ENCODE data around the gene MED12L.
"Not testable (repeated sequence)": the region's sequence is repeated elsewhere in the genome, so short reads cannot be mapped to it uniquely, and the experiment has no call there.

MED12L gene

DNA sequence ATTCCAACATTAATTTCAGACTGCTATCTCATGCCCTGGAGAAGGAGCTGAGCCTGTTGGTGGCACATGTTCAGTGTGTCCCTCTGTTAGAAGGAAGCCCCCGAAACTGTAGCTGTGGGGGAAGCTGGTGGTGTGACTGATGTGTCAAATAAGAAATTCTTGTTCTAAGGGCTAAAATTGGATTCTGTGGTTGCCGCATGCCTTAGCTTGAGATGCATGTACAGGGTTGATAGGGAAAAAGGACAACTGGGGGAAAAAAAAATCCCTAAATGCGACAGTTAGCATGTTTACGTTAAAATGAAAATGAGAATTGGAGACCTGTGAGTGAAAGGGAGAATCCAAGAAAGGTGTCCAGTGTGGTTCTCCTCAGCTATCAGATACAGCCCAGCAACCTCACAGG, 58.6 kb downstream of the MED12L start:
- DNase-seq: no peak

DNA sequence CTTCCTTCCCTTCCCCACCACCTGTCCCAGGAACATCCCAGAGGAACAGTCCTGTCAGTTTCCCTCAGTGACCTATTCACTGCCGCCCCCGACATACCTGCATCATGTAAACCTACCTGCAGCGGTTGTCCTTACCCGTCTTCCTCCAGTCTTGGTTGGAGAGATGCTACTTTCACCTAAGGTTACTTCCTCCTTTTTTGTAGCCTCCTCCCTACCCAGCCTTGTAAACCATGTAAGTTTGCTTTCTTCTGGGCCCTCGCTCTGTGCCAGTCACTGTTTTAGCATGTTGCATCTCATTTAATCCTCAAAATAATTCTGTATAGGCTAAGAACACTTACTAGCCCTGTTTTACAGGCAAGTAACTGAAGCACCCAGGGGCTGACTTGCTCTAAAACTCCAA, 59.3 kb downstream of the MED12L start:
- DNase-seq: no peak

DNA sequence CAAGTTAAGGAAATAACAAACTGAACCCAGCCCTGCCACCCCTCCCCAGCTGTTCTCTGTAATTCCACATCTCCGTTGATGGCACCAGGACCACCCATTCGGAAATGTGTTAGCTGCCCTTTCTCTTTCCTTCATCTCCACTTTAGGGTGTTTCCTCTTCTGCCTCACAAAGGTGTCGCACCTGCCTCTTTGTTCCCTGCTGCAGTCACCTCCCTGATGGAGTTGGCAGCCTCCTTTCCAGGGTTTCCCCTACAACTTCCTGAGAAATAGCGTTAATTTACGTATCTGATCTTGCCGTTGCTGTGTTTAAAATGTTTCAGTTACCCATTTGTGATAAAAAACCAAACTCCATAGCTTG, 60.2 kb downstream of the MED12L start:
- DNase-seq: no peak

DNA sequence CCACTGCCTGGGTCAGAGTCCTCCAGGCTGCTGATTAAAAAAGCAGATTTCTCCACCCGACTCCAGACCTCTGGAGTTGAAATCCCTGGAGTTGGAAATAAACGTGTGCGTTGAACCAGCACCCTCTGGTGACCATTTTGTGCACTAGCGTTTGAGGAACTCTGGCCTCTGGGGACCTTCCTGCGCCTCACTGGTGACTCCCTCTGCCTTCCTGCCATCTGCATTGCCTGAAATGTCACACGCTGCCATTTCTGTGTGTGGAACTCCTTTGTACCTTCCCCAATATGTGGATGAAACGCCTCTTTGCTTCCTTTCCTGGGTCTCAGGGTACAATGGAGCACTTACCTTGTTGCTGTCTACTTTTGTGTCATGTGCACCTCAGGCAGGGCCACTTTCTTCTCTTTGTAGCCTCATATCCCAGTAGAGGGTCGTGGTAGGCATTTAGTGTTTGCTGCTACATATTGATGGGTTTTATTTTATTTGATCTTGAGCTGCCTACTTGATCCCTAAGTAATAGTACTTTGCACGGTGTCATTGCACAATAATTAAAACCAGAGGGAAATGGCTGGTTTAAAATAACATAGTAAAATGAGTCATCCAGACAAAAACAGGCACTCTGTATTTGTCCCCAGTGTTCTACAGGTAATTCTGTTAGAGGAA, 60.7 kb downstream of the MED12L start:
- DNase-seq: peak; percentile 36

DNA sequence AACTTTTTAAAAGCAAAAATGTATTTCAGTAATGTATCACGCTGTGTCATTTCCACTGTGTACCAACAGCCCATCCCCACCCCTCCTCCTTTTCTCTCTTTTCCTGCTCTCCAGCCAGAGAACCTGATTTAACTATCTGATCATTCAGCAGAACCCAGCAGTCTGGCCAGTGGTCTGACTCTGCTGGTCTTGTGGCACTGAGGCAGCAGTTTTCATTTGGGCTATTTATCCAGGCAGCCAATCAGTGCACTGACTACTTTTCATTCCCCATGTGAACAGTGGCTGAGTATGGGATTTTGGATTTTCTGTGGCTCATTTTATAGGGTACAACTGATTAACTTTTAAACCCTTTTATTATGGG, 61.2 kb downstream of the MED12L start:
- DNase-seq: no peak

DNA sequence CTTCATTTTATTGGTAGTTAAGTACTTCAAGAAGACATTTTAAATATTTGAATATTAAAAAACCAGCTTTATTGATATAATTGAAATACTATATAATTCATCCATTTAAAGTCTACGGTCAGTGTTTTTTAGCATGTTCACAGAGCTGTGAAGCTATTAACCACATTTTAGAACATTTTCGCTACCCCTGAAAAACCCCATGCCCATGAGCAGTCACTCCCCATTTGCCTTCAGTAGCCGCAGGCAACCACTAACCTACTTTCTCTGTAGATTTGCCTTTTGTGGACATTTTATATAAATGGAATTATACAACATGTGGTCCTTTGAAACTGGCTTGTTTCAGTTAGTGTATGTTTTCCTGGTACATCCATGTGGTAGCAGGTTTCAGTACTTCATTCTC, 61.8 kb downstream of the MED12L start:
- DNase-seq: no peak

DNA sequence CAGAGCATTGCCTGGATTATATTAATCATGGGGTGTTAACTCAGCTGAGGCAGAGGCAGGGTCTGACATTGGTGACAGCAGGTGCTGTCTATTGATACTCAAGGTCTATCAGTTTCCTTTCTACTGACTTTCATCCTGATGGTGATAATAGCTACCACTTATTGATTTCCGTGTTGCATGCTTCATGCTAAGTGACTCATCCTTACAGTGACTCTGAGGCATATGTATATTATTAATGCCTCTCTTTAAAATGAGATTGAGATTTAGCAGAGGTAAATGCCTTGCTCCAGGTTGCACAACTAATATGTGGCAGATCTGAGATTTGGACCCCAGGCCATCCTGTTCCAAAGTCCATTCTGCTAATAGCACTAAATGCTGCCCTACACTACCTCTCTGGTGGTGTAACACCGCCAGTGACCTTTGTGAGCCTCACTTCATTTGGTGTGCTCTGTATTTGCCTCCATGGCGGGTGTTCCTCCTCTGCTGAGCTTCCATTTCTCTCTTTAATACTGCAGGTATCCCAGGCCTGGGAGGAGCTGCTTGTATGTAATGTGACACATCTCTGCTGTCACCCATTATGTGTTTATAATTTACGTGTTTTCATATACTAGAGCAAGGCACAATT, 67.1 kb downstream of the MED12L start:
- no peak for DNase-seq

DNA sequence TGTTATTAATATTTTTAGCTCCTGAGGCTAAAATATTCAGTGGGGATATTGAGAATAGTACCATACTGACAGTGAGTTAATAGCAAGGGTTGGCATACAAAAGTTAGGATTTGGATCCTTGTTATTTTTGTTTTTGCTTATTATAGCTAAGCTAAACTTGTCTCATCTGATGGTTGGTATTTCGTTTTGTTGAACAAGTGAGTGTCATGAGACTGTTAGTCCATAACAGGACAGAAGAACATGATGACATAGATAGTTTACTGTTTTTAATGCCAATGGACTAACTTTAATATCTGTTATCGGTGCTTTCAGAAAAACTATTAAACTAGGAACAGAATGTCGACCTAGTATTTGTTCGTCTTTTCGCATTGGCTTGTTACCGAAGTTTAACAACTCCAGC, 69.1 kb downstream of the MED12L start:
- no peak for DNase-seq

DNA sequence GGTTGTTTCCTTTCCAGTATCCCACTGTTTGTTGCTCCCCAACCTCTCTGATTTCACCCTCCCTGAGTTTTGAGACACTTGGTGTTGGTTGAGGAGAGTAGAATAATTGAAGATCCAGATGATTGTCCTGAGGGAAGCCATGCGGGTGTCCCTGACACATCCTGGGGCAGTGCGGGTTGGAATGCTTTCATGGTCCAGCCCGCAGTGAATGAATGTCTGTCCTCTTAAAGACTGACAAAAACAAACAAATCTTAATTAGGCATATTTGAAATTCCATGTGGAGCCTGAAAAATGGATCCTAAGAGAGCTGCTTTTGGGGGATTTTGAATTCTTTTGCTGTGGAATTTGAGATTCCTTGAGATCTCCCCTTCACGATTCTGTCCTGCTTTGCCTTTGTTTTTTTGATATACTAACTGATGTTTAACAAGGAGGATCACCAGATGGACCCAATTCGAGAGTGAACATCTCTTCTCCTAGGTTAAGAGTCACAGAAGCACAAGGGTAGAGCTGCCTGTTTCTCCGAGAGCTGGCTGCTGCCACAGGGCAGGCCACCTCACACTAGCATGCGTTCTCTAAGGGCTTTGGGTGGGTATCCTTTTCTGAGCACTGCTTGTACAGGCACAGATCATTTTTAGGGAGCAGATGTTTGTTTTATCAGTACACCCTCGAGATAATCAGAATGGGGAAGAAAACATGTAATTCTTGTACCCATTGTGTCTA, 70.1 kb downstream of the MED12L start:
- DNase-seq: no peak

DNA sequence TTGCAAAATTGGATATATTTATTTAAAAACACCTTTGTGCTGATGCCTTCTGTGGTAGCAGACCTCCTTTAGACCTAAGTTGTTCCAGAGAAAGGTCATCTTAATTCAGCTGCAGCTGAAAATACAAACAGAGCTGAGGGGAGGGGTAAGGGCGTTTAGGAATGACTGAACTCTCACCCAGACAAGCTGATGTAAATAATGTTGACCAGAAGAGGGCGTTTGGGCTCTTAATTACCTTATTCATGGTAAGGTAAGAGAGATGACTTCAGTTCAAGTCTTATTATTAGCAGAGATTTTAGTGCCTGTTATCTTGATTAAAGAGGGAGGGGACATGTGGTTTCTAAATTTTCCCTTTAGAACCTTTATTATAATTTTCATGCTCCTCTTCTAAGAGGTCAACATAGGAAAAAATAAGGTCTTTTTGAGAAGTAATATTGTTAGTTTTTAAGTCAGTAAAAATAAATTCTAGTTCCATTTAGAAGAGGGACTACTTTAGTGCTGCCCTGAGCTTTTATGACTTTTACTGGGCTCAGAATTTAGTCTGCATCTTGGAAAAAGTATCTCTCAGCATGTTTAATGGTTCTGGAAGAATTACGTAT, 71.3 kb downstream of the MED12L start:
- DNase-seq: peak; percentile 35

DNA sequence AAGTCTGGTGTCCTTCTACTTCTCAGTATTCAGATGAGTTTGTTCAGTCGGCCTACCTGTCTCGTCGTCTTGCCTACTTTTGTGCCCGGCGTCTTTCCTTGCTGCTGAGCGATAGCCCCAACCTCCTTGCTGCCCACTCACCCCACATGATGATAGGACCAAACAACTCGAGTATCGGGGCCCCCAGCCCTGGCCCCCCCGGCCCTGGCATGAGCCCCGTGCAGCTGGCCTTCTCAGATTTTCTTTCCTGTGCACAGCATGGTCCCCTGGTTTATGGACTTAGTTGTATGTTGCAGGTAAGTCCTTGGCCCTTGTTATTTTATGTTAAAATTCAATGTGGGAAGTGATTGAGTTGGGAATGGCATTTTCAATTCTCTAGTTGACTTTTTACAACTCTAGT, 74.3 kb downstream of the MED12L start:
- DNase-seq: no peak

DNA sequence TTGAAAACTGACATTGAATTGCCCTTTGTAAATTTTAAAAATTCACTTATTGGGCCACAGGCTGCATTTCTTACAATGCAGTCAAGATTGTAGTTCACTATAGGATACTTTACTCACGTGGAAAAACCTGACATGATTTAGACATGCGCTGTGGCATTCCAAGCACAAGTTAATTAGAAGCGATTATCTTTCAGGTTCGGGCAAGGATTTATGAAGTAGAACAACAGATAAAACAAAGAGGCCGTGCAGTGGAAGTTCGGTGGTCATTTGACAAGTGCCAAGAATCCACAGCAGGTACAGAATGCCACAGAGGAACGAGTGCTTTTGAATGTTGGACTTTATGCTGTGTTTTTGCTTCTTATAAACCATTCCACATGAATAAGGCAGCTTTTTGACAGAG, 79.8 kb downstream of the MED12L start:
- no peak for DNase-seq

DNA sequence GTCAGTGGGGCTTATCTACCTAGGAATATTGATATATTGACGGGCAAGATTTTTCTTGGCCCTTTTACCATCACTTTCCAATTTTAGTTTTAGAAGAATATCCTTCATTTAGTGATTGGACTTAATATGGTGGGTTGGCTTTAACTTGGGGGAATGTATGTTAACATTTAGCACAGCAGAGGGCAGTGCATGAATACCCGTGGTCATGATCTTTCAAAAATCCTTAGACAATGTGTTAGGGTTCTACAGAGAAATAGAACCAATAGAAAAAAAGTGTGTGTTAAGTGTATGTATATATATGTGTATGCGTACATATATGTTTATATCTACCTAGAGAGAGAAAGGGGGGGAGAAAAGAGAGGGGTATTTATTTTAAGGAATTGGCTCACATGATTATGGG, 80.7 kb downstream of the MED12L start:
- DNase-seq: no peak

DNA sequence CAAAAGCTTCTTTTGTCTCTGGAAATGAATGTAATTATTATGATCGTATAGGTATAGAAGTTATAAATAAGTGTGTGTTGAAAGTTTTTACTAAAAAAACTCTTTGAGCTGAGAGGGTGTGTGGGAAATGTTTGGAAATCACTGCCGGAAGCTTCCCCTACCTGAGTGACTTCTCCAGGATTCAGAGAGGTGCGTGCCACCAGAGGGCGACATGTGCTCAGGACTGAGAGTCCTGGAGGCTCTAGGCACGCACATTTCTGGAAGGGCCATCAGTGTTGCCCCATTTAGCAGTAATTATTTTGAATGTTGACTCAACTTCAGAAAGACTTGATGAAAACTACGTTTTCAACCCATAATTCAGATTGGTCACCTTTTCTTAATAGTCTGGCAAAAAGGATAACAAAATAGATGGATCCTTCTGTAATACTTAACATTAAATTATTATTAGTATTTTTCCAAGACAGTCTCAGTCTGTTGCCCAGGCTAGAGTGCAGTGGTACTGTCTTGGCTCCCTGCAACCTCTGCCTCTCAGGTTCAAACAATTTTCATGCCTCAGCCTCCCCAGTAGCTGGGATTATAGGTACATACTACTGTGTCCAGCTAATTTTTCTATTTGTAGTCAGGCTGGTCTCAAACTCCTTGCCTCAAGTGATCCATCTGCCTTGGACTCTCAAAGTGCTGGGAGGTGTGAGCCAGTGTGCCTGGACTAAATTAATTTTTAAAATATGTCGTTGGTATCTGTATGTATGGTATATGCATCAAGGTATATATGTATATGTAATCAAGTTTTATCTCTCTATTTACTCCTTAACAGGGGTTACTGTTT, 83.0 kb downstream of the MED12L start:
- peak; percentile 26 for DNase-seq

DNA sequence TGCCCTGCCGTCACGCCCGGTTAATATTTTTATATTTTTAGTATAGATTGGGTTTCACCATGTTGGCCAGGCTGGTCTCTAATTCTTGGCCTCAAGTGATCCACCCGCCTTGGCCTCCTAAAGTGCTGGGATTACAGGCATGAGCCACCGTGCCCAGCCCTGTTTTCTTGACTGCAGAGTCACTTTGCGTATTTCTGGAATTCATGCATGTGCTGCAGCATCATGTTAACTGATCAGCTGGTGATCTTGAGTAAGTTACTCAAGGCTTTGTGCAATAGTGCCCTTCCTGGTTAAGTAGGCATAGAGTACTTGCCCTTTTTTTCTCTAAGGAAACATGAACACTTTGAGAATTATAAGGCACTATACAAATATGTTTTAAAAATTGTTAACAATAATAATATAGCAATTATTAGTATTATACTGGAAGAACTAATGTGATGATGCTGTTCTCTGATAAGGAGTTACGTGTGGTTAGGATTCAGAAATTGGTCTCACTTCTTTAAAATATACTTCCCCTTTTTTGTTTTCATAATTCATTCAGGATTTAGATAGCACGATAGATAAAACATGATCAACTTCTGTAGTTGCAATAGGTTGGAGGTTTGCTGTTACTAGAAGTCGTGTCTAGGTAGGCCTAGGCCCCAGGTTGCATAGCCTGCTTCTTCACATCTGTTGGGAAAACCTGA, 83.9 kb downstream of the MED12L start:
- DNase-seq: no peak

DNA sequence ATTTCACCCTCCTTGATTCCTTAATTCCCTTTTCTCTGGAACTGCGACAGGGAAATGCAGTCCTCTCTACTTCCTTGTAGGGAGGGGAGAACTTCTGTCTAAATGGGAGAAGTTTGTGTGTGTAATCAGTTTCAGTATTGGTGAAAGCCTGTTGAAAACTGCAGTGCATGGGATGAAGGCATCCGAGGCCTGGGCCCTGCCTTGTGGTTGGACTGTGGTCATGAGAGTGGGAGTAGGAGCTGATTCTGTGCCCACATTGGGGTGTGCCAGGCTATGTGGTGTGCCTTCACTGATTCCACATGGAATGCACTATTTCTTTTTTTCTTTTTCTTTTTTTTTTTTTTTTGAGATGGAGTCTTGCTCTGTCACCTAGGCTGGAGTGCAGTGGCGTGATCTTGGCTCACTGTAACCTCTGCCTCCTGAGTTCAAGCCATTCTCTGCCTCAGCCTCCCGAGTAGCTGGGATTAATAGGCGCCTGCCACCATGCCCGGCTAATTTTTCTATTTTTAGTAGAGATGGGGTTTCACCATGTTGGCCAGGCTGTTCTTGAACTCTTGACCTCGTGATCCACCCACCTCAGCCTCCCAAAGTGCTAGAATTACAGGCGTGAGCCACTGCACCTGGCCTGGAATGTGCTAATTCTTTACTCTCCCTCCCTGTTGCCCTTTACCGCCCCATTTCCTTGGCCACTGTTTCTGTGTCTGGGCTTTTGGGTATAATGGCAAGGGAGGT, 84.7 kb downstream of the MED12L start:
- not testable (repeated sequence) for DNase-seq

DNA sequence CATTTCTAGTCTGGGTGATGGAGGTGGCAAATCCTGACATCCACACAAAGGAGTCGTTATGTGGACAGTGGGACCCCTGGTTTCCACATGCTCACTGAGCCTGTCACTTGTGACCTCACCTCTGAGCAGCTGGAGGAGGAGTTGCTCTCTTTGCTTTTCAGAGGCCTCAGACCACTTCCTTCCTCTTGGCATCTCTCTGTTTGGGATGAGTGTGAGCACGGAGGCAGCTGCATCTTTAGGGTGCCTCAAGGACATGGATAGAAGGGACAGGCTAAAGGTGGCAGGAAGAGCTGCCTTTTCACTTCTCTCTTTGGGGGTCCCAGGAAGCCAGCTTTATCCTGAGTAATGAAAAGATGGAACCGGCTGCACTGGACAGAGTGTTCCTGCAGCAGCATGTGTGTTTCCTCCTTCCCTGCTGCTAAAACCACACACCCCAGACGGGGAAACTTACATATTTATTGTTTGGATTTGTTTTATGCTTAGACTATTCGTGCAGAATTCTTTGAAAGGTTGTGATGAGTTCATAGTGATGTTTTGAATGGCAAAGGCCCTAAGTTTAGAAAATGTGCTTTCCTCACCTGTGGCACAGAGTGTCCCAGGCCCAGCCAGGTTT, 85.8 kb downstream of the MED12L start:
- DNase-seq: no peak

DNA sequence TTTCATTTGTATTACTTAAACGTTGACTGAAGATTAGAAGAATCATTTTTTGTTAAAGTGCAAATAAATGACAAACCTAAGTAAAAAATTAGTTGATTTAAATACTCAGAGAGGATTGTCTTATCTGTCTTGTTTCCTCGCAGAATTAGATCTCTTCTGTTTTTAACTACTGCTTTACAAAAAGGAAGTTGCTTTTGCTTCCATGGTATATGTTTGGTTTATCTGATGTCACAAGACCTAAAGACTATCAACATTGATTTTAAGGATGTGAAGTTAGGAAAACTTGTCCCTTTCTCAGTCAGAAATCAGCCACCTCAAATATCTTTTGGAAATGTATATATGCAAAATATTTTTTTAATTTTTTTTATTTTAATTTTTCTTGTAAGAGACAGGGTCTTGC, 88.9 kb downstream of the MED12L start:
- no peak for DNase-seq

DNA sequence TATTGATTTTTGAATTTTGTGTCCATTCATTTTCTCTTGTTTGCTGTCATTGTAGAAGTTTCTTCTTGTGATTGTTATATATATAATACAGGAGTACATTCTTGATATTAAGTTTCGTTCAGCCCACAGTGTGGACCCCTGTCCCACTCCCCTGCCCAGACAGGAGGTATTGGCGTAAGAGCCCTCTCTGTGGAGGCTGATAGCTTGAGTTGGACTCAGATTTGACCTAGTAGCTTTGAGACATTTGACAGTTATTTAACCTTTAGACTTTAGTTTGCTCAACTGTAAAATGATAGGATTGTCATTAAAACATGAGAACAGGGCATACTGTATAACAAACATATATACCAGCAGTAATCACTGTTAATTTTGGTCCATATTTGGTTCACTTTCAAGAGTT, 90.5 kb downstream of the MED12L start:
- no peak for DNase-seq

DNA sequence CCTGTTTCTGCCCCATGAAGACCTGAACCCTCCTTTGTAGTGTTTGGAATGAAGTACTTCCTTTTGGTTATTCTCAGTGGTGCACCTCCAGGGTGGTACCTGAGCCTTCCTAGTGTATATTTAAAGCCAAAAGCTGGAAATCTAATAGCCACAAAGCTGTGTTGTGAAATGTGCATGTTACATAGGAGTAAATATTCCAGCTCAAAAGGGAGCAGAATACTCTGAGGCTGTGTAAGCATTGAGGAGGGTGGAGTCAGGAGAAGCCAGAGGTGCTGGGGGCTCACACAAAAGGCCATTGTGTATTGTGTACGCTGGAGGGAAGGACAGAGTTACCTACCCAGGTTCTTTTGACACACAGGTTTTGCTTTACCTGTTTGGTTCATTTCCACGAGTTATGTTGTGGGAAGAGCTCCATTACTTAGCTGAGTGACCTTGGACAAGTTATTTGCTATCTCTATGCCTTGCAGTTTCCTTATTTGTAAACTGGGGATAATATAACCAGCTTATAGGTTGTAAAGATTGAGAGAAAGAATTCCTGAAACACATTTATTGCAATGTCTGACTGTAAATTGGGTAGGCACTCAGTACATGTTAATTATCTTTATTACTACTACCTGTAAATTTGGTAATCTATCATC, 92.9 kb downstream of the MED12L start:
- no peak for DNase-seq

Measured in DMS 273 treated with DMSO at 0.1 percent for 48 hours (cell line).